ENCODE results near the gene C19orf85.
"Not testable (repeated sequence)": the region's sequence is repeated elsewhere in the genome, so short reads cannot be mapped to it uniquely, and the experiment has no call there.

The C19orf85 gene

GRCh38 chr19:55464662-55465054 is at the start of gene C19orf85:
Gene C19orf85, minus strand, starts transcription at chr19:55464751. Its CDS starts 197 bp downstream, at chr19:55464554.
- no peak for FAIRE-seq

GRCh38 chr19:55508120-55508519 is 43.6 kb upstream of the C19orf85 start:
- FAIRE-seq, result no peak

GRCh38 chr19:55504981-55505380 is 40.4 kb upstream of the C19orf85 start:
- FAIRE-seq, result no peak

- FAIRE-seq, result no peak
Observed at GRCh38 chr19:55504252-55504603, 39.7 kb upstream of the C19orf85 start.

GRCh38 chr19:55503502-55504251 is 39.1 kb upstream of the C19orf85 start:
- FAIRE-seq, result peak; percentile 34

GRCh38 chr19:55503157-55503501 is 38.6 kb upstream of the C19orf85 start:
- no peak for FAIRE-seq

GRCh38 chr19:55502197-55502952 is 37.8 kb upstream of the C19orf85 start:
- FAIRE-seq, result no peak

- FAIRE-seq, result no peak
Observed at GRCh38 chr19:55500368-55500952, 35.9 kb upstream of the C19orf85 start.

- FAIRE-seq, result no peak
Observed at GRCh38 chr19:55498246-55498840, 33.8 kb upstream of the C19orf85 start.

GRCh38 chr19:55497763-55498162 is 33.2 kb upstream of the C19orf85 start:
- FAIRE-seq, result no peak

GRCh38 chr19:55496820-55497219 is 32.3 kb upstream of the C19orf85 start:
- not testable (repeated sequence) for FAIRE-seq

- FAIRE-seq, result no peak
Observed at GRCh38 chr19:55495646-55496349, 31.2 kb upstream of the C19orf85 start.

- no peak for FAIRE-seq
Observed at GRCh38 chr19:55494172-55494761, 29.7 kb upstream of the C19orf85 start.

- FAIRE-seq, result no peak
Observed at GRCh38 chr19:55493645-55494171, 29.2 kb upstream of the C19orf85 start.

GRCh38 chr19:55493052-55493644 is 28.6 kb upstream of the C19orf85 start:
- no peak for FAIRE-seq

GRCh38 chr19:55492362-55492944 is 27.9 kb upstream of the C19orf85 start:
- no peak for FAIRE-seq

GRCh38 chr19:55491546-55492360 is 27.2 kb upstream of the C19orf85 start:
- FAIRE-seq, result no peak

GRCh38 chr19:55490478-55491432 is 26.2 kb upstream of the C19orf85 start:
- FAIRE-seq, result no peak

Measured in TTC549 (cell line).